Measurements from ENCODE around the gene NHS.

DNA sequence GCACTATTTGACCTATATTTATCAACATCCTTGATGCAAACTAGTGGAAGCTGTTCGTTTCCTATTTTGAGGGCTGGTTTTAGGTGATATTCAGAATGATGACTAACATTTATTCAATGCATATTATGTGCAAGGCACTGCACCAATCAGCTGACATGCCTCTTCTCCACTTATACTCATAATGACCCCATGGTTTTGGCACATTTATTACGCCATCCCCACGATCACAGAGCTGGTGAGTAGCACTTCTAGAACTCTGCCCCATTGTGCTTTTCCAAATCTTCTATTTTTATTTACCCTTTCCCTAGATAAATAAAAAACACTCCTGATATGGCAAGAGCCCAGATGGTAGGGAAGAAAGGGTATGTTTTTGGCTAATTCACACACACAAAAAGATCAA is 375.4 kb downstream of the NHS start:
- TF ChIP-seq POLR2AphosphoS5 (IDR thresholded peaks at IDR 0.05), result no peak
- TF ChIP-seq, protein P1, sequence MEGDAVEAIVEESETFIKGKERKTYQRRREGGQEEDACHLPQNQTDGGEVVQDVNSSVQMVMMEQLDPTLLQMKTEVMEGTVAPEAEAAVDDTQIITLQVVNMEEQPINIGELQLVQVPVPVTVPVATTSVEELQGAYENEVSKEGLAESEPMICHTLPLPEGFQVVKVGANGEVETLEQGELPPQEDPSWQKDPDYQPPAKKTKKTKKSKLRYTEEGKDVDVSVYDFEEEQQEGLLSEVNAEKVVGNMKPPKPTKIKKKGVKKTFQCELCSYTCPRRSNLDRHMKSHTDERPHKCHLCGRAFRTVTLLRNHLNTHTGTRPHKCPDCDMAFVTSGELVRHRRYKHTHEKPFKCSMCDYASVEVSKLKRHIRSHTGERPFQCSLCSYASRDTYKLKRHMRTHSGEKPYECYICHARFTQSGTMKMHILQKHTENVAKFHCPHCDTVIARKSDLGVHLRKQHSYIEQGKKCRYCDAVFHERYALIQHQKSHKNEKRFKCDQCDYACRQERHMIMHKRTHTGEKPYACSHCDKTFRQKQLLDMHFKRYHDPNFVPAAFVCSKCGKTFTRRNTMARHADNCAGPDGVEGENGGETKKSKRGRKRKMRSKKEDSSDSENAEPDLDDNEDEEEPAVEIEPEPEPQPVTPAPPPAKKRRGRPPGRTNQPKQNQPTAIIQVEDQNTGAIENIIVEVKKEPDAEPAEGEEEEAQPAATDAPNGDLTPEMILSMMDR (IDR thresholded peaks at IDR 0.05), result no peak
- no peak for TF ChIP-seq POLR2A (IDR thresholded peaks at IDR 0.05)
- TF ChIP-seq EP300 (IDR thresholded peaks at IDR 0.05), result no peak
